H7 (cell line): ENCODE results near the gene B4GALNT2. TPM values are rescaled to one million over a fixed set of nuclear protein-coding genes. Genes with fewer than 3 reads are reported as not detected.
A peak's percentile ranks its signal among the peaks of the same experiment; 100 is the strongest.

Source experiments
- DNase-seq: peaks from one replicate; pipeline ENCODE4 v3.0.0; 2012
- H3K27me3 ChIP-seq: 2 replicates; pipeline ENCODE4 v1.6.0; 2011; ENCODE audit warnings: mild to moderate bottlenecking, low read length; ENCODE audit not compliant: control insufficient read depth, insufficient read depth
- H3K36me3 ChIP-seq: replicated peaks from 2 replicates; pipeline ENCODE4 v1.5.1; 2011; ENCODE audit warnings: low read length; ENCODE audit not compliant: control insufficient read depth, insufficient read depth
- H3K4me3 ChIP-seq: 2 replicates; pipeline ENCODE4 v1.5.1; 2011; ENCODE audit warnings: low read depth, mild to moderate bottlenecking, control low read depth, low read length, moderate library complexity; ENCODE audit not compliant: insufficient read depth
- total RNA-seq: library from RNA; depleted of rRNA; stranded (reverse); fragments of >200 nt; shearing (Covaris generic); gene quantifications from 2 replicates; pipeline ENCODE4 v1.2.3, GENCODE V29; 2014; rRNA removed

Gene B4GALNT2
- total RNA-seq, 1 experiment from 2014 or later, result 0.03 TPM

GRCh38 chr17:49218941-49219913, 86.7 kb downstream of the B4GALNT2 start:
- Histone ChIP-seq H3K4me3 (no peak overlapping the region), H3K27me3 (peaks cover 19% of the 10 kb centered on the region), H3K36me3 (no peaks in the 10 kb centered on the region)
- peak; percentile 90 for DNase-seq

- no peak overlapping the region for H3K4me3 ChIP-seq
- H3K36me3 ChIP-seq, result no peaks in the 10 kb centered on the region
- DNase-seq, result no peak
- H3K27me3 ChIP-seq, result peaks cover 26% of the 10 kb centered on the region
Observed at GRCh38 chr17:49219987-49220386, 87.4 kb downstream of the B4GALNT2 start.

- DNase-seq, result no peak
- Histone ChIP-seq H3K4me3 (no peak overlapping the region; the same call in 1 of the 2 replicates), H3K27me3 (peaks cover 50% of the 10 kb centered on the region), H3K36me3 (no peaks in the 10 kb centered on the region)
Observed at GRCh38 chr17:49223168-49223516, 90.6 kb downstream of the B4GALNT2 start.

- peak overlapping the region; percentile 33 for H3K4me3 ChIP-seq
Observed at GRCh38 chr17:49223517-49224197, 91.1 kb downstream of the B4GALNT2 start.

GRCh38 chr17:49224198-49224996, 91.8 kb downstream of the B4GALNT2 start:
- no peaks in the 10 kb centered on the region for H3K36me3 ChIP-seq
- peaks cover 56% of the 10 kb centered on the region for H3K27me3 ChIP-seq
- H3K4me3 ChIP-seq, result peak overlapping the region; percentile 33
- peak; percentile 86 for DNase-seq

More at GRCh38 chr17:49223517-49224197, 91.1 kb downstream of the B4GALNT2 start:
- no peaks in the 10 kb centered on the region for H3K36me3 ChIP-seq
- peaks cover 50% of the 10 kb centered on the region for H3K27me3 ChIP-seq
- peak; percentile 92 for DNase-seq

- H3K4me3 ChIP-seq, result peak overlapping the region; percentile 33
- H3K36me3 ChIP-seq, result no peaks in the 10 kb centered on the region
- no peak for DNase-seq
- H3K27me3 ChIP-seq, result peaks cover 61% of the 10 kb centered on the region
Observed at GRCh38 chr17:49224997-49225337, 92.4 kb downstream of the B4GALNT2 start.

- peak; percentile 44 for DNase-seq
- H3K36me3 ChIP-seq, result no peaks in the 10 kb centered on the region
- H3K27me3 ChIP-seq, result peaks cover 67% of the 10 kb centered on the region
- H3K4me3 ChIP-seq, result no peak overlapping the region
Observed at GRCh38 chr17:49225554-49226236, 93.1 kb downstream of the B4GALNT2 start.

Other genes starting within 250 kb of the B4GALNT2 start
- 162 and 249 TPM in 2 replicates for gene ATP5MC1, start 240.0 kb upstream of the B4GALNT2 start, total RNA-seq
- gene UBE2Z, start 224.4 kb upstream of the B4GALNT2 start, total RNA-seq, result 65.4 and 67.2 TPM in 2 replicates
- gene SNF8, start 187.9 kb upstream of the B4GALNT2 start, total RNA-seq, result 62.3 and 98.0 TPM in 2 replicates
- 0.52 and 2.1 TPM in 2 replicates for gene GIP, start 164.2 kb upstream of the B4GALNT2 start, total RNA-seq
- gene IGF2BP1, start 135.4 kb upstream of the B4GALNT2 start, total RNA-seq, result 105 and 124 TPM in 2 replicates
- gene GNGT2, start 77.8 kb downstream of the B4GALNT2 start, total RNA-seq, result 0.30 TPM in 1 of 2 replicates, not detected in the other
- gene ABI3, start 77.9 kb downstream of the B4GALNT2 start, total RNA-seq, result 1.9 and 2.7 TPM in 2 replicates
- gene PHOSPHO1, start 98.0 kb downstream of the B4GALNT2 start, total RNA-seq, result 0.69 and 0.78 TPM in 2 replicates
- gene ZNF652, start 229.5 kb downstream of the B4GALNT2 start, total RNA-seq, result 22.9 and 36.5 TPM in 2 replicates